GM19324 (cell line): ENCODE data around the gene SLC25A31.

Source experiments
- ATAC-seq: cut with Tn5 transposase; IDR thresholded peaks from one replicate; pipeline ENCODE4 v1.9.1; 2021; ENCODE audit warnings: mild to moderate bottlenecking, moderate library complexity; ENCODE audit not compliant: unreplicated experiment, low FRiP score

The SLC25A31 gene

GRCh38 chr4:127730142-127730913 lies at the start of gene SLC25A31:
Gene SLC25A31, plus strand, starts transcription at chr4:127730400. Its CDS starts 146 bp downstream, at chr4:127730546.
- no peak for ATAC-seq

GRCh38 chr4:127685292-127685691 lies 44.9 kb upstream of the SLC25A31 start:
- ATAC-seq: no peak

GRCh38 chr4:127686658-127687057 lies 43.5 kb upstream of the SLC25A31 start:
- ATAC-seq: no peak

- ATAC-seq: no peak
Observed at GRCh38 chr4:127687580-127687979, 42.6 kb upstream of the SLC25A31 start.

GRCh38 chr4:127698789-127699200 lies 31.4 kb upstream of the SLC25A31 start:
- peak; percentile 98 for ATAC-seq

GRCh38 chr4:127708985-127709384 lies 21.2 kb upstream of the SLC25A31 start:
- no peak for ATAC-seq

- ATAC-seq: no peak
Observed at GRCh38 chr4:127709456-127709855, 20.7 kb upstream of the SLC25A31 start.

GRCh38 chr4:127731406-127731805 lies 1.2 kb downstream of the SLC25A31 start:
- ATAC-seq: no peak

GRCh38 chr4:127732623-127733328 lies 2.6 kb downstream of the SLC25A31 start:
- ATAC-seq: peak; percentile 54

- ATAC-seq: no peak
Observed at GRCh38 chr4:127734976-127735375, 4.8 kb downstream of the SLC25A31 start.

GRCh38 chr4:127737295-127737694 lies 7.1 kb downstream of the SLC25A31 start:
- ATAC-seq: no peak

GRCh38 chr4:127741247-127741646 lies 11.0 kb downstream of the SLC25A31 start:
- ATAC-seq: no peak

- no peak for ATAC-seq
Observed at GRCh38 chr4:127747883-127748282, 17.7 kb downstream of the SLC25A31 start.

- ATAC-seq: no peak
Observed at GRCh38 chr4:127748957-127749356, 18.8 kb downstream of the SLC25A31 start.

- no peak for ATAC-seq
Observed at GRCh38 chr4:127756906-127757305, 26.7 kb downstream of the SLC25A31 start.

GRCh38 chr4:127759228-127759820 lies 29.1 kb downstream of the SLC25A31 start:
- peak; percentile 73 for ATAC-seq

GRCh38 chr4:127759893-127760292 lies 29.7 kb downstream of the SLC25A31 start:
- ATAC-seq: no peak

- no peak for ATAC-seq
Observed at GRCh38 chr4:127771535-127772275, 41.5 kb downstream of the SLC25A31 start.

GRCh38 chr4:127772769-127773671 lies 42.8 kb downstream of the SLC25A31 start:
- no peak for ATAC-seq

GRCh38 chr4:127775843-127776242 lies 45.6 kb downstream of the SLC25A31 start:
- ATAC-seq: no peak
